Activated CD4-positive, alpha-beta T cell treated with anti-CD3 and anti-CD28 coated beads for 1 hour (primary cell): Measurements from ENCODE around the gene ABCC8.

Source experiments
- DNase-seq: peaks from one replicate; pipeline ENCODE4 v3.0.0-alpha.2; 2020

The ABCC8 gene

DNA sequence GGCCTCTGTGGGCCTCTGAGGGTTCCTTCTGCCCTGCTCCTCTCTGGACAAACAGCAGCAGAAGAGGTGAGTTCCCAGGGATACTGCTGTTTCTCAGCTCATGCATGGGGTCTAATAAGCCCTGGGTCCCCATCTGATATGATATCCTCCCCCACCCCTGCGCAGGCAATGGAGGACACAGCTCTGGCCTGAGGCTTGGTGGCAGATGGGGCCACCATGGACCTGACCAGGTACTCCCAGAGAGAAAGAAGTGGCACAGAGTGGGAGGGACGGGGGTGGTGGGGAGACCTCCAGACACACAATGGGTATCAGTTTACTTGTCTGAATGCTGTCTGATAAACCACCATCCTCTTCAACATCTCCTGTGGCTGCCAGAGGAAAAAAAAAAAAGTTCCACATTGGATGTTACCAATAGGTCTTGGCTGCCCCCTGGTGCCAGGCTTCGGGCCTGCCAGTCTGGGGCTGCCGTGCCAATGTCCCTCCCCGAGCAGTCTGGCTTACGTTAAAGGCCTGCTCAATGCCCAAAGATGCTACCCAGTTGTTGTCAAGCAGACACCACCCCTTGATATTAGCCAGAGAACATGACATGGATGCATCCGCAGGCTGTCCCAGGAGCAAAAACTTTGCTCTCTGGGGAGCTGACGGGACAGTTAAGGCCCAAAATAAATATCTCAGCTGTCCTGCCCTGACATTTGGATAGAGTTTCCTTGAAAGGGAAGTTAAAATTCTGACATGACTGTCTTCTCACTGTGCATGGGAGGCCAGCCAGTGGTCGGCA lies 27.9 kb upstream of the ABCC8 start:
- peak; percentile 63 for DNase-seq

DNA sequence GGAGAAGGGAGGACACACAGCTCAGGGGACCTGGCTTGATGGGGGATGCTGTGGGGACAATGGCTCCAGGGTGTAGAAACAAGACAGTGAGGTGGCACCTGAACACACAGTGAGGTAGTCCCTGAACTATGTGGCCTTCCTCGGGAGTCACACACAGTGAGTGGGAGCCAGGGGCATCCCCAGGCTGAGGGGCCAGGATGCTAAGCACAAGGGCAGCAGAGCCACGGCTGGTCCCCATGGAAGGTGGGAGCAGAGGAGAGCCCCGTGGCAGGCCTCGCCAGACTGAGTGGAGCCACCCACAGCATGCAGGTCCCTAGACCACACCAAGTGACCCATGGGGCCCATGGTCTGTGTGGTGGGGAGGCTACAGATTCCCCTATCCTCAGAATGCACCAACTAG lies 26.0 kb upstream of the ABCC8 start:
- DNase-seq = no peak

DNA sequence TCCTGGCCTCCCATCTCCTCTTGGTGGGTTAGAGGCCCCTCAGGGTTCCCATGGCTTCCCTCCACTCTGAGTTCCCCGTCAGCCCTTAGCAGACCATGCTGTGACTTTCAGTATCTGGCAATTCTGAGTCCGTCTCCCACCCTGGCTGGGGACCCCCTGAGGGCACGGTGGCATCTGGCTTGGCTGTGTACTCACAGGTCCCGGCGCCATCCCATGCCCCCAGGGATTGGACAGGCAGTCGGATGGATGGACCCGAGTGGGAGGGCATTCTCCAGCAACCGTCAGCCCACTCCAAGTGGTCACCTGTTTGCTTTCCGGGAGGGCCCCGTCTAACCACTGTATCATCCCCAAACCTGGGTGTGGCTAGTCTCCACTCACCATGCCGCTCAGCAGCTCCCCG lies 24.0 kb upstream of the ABCC8 start:
- DNase-seq = no peak

DNA sequence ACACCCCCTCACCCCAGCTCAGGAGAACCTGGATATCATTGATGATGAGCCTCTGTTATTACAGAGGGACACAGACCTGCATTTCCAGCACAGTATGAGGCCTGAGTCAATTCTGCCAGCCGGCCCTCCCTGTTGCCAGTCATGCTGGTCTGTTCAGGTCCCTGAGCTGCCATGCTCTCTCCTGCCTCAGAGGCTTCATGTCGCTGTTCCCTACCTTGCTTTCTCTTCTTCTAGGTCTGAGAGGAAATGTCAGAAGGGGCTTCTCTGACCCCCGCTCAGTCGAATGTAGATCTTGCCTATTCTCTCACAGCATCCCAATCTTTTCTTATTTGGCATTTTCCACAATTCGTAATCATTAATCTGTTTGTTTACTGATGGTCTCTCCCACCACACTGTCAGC lies 21.8 kb upstream of the ABCC8 start:
- no peak for DNase-seq

DNA sequence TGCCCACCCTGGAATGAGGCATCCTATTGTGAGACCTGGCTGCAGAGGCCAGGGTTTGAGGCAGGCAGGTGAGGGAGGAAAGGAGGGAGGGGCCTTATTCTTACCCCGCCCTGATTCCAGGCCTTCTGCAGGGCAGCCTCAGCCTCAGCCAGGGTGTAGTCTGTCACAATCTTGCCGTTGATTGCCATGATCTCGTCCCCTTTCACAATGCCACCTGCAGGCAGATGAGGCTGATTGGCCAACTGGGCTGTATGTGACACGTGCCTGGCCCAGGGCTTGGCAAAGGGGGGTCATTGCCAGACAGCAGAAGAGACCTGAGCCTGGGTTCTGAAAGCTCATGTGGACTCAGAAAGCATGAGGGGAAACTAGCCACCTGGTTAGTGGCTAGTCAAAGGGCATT lies 21.4 kb upstream of the ABCC8 start:
- no peak for DNase-seq

DNA sequence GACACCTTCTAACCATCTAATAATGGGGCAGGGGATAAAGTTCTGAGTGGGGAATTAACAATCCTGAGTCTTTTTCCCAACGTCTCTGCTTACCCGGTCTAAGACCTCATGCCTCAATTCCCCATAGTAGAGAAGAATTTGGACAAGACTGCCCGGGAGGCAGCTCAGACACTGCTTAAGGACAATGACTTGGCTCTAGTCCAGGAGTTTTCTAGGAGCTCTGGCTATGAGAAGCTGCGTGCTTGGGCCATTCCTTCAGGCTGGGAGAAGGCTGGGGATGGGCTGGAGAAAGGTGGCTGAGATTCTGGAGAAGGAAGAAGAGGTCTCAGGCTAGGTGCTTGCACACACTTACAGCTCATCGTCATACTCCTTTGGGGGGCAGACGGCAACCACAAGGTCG lies 19.8 kb upstream of the ABCC8 start:
- no peak for DNase-seq

DNA sequence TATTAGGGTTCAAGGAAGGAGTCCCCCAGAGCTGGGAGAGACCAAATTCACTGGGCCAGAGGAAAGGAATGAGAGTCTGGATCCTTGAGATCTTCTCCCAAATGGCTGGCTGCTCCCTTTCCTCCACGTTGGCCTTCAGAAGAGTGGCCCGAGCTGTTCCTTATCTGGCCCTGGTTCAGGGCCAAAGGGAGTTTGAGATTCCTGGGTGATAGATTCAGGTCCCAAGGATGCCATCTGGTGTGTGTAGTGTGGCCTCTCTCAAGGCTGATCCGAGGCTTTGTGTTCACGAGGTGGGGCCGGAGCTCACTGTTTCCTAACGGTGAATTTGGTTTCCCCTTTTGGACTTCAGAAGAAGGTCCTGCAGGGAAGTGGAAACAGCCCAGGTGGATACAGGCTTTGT lies 17.4 kb upstream of the ABCC8 start:
- DNase-seq = no peak

DNA sequence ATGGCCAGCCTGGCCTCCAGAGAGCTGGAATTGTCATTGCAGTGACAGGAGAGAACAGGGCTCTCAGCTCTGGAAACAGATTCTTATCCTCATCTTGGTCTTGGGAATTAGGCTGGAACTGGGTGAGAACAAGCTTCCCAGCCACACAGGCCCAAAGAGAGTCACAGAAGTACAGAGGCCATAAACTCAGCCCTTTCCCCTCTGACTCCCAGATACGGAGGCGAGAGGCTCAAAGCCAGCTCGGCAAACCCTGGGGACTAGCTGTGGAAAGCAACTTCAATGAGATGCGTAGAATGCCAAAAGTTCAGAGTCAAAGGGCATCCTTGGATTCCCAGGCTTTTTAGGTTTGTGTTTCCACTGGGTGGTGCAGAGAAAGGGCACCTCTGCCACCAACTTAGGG lies 14.3 kb upstream of the ABCC8 start:
- DNase-seq = no peak

DNA sequence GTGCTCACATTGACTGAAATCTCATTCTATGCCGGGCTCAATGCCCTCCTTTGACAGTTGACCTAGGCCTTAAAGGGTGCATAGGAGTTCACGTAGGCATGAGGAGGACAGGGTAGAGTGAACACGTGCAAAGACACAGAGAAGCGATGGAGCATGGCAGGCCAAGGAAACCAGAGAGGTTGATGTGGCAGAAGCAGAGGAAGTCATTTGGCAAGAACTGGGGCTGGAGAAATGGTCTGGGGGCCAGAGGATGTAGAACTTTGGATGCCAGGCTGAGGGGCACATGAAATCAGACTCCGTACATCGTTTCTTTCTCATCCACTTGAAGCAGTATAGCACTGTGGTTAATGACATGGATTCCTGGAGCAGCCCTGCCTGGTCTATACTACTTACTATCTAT lies 13.6 kb upstream of the ABCC8 start:
- no peak for DNase-seq

DNA sequence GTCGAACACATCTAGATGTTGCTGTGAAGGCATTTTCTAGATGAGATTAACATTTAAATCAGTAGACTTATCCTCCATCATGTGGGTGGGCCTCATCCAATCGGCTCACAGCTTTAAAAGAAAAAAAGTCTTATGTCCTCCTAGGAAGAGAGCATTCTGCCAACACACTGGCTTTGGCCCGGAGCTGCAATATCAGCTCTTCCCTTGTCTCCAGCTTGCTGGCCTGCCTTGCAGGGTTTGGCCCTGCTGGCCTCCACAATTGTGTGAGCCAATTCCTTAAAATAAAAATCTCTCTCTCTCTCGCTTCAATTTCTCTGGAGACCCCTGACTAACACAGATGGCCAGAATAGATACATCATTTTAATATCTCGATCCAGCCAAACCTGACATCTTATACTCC lies 13.1 kb upstream of the ABCC8 start:
- no peak for DNase-seq

DNA sequence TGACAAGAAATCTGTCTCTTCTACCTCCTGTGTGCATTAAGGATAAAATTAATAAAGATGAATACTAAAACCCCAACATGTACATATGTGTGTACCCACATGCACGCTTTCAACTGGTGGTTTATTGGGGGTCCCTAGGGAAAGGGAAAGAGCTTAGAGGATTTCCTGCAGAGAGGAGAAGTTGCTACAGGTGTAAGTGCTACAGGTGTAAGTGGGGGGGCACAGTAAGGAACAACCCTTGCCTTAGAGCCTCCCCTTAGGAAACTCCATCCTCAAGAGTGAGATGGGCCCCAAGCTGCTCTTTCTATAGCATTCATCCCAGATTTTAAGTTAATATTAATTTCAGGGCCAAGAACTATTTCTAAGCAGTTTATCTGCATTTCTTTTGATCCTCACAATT lies 11.9 kb upstream of the ABCC8 start:
- no peak for DNase-seq

DNA sequence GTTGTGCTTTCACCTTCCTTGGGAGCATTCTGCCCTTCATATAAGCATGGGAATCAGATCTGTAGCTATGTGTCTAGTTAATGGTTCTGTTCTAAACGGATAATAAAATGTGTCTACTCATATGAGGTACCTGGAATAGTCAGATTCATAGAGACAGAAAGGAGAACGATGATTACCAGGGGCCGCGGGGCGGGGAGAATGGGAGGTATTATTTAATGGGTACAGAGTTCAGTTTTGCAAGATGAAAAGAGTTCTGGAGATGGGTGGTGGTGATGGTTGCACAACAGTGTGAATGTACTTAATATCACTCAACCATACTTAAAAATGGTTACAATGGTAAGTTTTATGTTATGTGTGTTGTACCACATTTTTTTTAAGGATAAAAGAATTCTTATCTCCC lies 10.0 kb upstream of the ABCC8 start:
- no peak for DNase-seq

DNA sequence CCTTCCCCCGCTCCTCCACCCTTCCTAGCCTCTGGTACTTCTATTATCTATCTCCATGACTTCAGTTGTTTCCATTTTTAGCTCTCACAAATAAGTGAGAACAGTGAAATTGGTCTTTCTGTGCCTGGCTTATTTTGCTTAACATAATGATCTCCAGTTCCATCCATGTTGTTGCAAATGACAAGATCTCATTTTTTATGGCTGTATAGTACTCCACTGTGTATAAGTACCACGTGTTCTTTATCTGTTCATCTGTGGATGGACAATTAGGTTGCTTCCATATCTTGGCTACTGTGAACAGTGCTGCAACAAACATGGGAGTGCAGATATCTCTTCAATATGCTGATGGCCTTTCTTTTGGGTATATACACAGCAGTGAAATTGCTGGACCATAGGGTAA lies 6.9 kb upstream of the ABCC8 start:
- DNase-seq = no peak

DNA sequence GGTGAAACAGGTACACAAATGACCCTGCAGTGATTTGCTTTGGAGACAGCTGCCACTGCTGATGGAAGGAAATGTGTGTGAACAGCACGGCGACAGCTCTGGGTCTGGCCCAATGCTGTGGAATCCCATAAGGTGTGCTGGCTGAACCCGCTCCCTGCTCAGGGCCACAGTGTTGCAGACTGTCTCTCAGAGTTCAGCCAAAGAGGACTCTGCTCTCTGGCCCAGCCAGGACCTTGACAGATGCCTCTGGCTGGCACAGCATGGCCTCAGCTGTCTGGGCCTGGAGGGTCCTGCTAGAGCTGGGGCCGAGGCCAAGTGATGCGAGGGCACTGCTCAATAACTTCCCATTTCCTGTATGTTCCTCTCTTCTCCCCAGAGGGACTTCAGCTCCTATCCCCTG lies 5.3 kb upstream of the ABCC8 start:
- DNase-seq = no peak

DNA sequence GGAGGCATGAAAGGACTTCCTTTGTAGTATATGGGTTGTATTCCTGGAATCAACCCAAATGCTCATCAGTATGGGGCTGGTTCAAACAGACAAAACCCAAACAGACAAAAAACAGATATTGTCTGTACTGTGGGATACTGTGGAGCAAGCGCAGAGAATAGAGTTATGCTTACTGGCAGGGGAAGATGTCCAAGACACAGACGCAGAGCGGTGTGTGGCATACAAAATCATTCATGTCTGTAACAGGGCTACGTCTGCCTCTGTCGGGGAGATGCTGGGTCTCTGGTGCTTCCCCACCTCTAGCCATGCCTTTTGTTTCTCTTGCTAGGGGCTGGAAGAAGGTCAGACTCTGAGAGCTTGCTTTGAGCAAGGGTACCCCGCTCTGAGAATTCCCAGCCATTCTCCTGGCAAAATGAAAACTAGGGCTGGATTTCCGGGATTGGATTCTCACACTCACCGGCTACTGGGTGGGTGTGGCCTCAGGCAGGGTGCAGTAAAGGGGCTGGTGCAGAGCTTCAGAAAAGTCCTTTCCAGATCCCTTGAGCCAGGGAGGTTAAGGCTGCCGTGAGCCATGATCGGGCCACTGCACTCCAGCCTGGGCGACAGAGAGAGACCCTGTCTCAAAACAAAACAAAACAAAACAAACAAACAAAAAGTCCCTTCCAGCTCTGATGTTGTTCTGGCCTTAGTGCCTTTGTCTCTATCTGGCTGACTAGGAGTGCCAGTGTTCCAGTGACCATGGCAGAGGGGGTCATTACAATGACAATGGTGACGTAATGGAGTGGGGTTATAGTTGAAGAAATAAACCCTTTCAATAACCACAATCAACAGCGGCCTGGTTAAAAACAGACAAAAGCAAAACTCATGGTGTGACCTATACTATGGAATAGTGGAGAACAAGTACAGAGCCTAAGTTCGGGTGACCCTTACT lies 2.9 kb upstream of the ABCC8 start:
- no peak for DNase-seq

DNA sequence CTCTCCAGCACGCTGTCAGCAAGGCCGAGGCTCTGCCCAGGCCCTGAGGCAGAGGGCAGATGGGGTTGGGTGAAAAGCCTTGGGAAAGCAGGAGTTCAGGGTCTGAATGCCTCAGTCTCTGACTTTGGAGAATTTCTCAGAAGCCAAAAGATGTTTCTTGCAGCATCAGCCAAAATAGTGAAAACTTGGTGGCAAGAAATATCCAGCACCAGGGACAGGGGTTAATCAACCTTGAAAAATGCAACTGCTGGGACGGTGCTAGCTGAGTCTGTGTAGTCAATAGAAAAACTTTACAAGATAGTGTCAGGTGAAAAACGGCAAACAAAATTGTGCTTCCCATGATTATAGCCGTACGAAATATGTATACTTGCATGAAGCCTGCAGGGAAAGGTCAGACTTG lies 1.4 kb upstream of the ABCC8 start:
- no peak for DNase-seq

DNA sequence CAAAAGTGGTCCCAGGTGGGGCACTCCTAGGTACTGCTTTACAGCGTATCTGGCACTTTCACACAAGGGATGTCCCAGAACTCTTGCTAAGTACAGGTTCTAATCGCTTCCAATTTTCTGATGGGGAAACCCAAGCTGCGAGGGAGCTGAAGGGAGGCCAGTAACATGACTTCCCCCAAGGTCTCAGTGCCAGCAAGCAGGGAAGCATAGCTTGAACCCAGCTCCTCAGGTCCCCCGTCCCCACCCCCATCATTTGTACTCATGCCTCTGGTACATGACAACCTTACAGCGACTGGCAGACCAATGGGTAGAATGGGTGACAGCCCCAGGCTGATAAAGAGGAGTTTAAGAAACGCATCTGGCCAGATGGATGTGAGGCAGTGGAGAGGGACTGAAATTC lies 716 bp upstream of the ABCC8 start:
- DNase-seq = no peak

DNA sequence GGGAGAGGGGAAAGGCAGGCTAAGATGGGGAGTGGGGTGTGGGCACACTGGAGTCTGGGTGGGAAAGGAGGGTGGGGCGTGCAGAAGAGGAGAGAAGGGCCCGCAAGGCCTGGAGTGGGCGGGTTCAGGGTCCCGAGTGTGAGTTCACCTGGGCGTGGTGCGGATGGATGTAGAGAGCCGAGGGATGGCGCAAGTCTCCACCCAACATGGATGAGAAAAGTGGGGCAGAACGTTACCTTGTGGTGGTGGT lies 364 bp upstream of the ABCC8 start:
- no peak for DNase-seq

DNA sequence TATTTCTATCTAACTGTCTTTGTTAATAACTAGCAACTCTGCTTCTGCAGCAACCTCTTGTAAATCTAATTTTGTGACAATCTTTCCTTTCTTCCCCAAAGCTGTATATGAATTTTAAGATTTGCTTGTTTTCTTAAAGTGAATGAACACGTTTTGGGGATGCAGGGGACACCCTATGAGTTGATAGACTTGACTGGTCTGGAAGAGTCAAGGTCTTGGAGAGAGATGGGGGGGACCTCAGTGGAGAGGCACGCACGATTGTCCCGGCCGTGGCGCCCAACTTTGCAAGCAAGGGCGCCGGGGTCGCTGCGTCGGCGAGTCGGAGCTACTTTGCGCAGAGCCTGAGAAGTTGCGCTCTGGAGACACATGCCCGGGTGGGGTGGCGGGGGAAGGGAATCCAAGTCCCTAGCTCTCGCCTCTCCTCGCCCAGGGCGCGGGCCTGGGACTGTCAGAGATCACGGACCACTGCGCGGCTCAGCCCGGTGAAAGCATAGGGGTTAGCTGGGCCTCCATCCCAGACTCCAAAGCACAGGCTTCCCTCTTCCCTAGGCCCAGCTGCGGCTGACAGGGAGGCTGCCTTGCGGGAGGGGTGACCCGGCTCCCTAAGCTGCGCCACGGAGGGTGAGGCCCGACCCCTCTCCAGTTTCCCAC lies 854 bp downstream of the ABCC8 start:
- DNase-seq = no peak

DNA sequence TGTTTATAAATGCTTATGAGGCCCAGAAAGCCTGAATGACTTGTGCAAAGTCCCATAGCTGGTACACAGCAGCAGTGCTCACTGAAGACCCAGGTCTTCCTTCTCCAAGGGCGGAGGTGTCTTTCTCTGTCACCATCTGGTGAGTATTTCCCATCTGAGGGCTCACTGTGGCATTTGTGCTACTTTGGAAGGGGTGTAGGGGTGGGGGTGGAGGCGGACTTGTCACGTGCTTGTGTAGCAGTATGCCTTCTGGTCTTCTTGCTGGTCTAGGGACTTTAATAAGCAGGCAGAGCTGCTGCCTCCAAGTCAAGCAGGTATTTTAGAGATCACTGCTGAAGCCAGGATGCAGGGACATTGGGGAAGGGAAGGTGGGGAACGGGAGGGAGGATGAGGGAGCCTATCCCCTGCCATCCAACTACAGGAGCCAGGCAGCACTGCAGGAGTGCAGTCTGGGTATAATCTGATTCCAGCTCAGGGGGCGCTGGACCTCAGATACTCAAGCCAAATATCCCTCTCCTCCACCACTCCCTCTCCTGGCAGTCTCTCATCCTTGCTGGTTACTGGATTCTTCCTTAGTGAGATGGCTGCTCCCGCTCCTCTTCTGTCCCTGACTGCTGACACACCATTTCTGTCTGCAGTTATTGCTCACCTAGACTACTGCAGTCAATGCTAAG lies 3.4 kb downstream of the ABCC8 start:
- DNase-seq = no peak

DNA sequence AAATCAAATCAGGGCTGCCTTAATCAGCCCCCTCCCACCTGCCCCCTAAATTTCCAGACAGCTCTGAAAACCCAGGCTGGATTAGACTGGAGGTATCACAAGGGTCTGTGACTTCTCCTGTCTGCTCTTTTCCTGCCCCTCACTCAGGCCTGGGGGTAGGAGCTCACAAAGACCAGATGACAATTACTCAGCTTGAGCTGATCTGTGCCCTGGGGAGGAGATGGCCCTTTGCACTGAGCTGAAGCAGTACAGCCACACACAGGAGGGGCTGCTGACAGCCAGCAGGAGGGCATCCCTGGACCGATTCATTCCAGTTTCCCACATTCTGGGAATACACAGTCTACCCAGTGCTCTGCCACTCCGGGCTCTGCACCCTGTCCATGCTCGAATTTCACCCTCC lies 4.2 kb downstream of the ABCC8 start:
- no peak for DNase-seq

DNA sequence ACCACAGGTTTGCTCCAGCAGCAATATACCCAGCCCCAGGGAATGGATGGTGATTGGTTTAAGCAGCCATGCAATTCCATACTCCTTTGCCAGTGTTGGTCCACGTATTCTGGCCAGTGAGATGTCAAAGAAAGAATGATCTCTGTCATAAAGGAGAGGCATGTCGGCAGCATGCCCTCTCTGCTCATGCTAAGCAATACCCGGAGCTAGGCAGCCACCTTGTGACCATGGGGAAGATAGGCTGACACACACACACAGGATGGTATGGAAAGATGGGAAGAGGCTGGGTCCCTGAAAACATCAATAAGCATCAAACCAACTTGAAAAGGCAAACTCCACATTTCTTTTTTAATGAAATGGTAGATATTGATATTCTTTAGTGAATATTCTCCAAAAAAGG lies 5.1 kb downstream of the ABCC8 start:
- DNase-seq = no peak

DNA sequence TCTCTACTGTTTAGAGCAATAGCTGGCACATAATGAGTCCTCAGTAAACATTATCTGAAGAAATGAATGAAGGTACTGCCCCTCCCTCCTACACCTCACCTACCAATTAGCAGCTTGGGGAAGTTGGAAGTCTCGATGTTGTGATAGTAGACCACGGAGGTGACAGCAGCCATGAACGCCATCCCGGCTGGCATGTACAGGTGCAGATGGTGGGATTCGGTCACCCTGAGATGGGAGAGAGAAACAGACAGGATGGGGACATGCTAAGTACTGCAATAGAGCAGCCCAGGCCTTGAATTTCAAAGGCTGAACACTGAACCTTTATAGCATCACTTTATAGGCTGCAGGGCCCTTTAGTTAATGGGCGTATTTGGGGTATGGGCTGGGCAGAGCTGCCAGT lies 6.6 kb downstream of the ABCC8 start:
- DNase-seq = no peak

DNA sequence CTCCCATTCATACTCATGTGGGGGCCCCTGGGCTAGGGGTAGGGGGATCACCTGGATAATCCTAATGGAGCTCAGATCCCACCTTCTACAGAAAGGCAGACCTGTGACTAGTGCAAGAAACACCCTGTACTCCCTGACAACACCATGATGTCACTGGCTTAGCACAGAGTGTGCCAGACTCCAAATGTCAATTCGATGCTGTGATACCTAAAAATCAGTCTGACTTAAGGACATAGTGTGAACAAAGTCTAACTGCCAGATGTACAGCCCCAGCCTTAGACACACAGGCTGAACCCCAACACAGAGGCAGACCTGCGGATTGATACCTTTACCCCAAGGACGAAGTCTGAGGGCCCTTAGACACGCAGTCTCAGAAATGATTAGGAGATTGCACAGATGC lies 8.5 kb downstream of the ABCC8 start:
- no peak for DNase-seq
